HG03139 (cell line): Measurements from ENCODE around the gene FERMT1.
"Not testable (repeated sequence)": the region's sequence is repeated elsewhere in the genome, so short reads cannot be mapped to it uniquely, and the experiment has no call there.

Experiments used
- ATAC-seq: cut with Tn5 transposase; IDR thresholded peaks from one replicate; pipeline ENCODE4 v1.9.1; 2021; ENCODE audit not compliant: unreplicated experiment

The FERMT1 gene

DNA sequence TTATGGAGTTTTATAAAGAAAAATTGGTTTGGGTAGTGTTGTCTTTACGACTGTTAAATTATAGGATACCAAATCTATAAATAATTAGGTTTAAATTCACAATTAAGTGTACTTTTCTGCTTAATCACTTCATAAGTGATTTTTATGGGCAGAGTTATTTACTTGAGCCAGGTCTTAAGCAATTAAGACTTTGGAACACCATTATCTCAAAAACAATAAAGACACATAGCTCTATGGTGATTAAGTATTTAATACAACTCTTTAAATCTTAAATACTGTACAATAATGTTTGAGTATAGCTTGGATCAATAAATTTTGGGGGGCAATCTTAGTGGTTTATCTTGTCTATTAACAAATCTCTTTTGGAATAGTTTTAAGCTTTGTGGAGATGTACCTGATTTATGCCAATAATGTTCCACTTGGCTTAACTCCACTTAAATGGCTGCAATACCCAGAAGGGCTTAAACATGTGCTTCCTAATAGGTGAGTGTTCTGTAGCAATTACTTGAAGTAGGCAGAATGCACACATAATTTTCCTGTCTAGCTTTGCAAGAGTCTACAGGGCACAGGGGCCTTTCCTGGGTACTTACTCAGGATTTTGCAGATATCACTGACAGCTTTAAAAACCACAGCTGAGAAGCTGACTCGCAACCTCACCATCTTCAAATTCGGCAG lies 7.5 kb downstream of the FERMT1 start:
- ATAC-seq, result no peak

DNA sequence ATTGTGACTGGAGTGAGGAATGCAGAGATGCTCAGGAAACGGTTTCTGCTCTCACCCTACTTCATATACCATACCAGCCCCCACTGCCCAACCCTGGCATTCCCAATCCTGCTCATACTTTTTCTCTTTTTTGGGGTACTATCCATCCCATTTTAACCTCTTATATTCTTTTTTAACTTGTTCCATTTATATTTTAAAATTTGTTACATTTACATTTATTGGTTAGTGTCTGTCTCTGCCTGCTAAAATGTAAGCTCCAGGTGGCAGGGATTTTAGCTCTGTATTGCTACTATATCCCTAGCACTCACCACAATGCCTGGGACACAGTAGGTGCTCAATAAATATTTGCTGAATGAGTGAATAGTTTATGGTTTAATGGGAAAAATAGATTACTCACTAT lies 8.1 kb downstream of the FERMT1 start:
- ATAC-seq, result no peak

GRCh38 chr20:6113951-6114350 lies 8.9 kb downstream of the FERMT1 start:
- no peak for ATAC-seq

DNA sequence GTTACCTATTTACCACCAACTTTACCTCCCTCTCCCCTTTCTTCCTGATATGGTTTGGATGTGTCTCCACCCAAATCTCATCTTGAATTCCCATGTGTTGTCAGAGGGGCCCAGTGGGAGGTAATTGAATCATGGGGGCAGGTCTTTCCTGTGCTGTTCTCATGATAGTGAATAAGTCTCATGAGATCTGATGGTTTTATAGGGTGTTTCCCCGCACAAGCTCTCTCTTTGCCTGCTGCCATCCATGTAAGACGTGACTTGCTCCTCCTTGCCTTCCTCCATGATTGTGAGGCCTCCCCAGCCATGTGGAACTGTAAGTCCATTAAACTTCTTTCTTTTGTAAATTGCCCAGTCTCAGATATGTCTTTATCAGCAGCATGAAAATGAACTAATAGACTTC lies 9.9 kb downstream of the FERMT1 start:
- not testable (repeated sequence) for ATAC-seq

- ATAC-seq, result no peak
Measured at GRCh38 chr20:6108330-6108729, 14.5 kb downstream of the FERMT1 start.

GRCh38 chr20:6104493-6105188 lies 18.2 kb downstream of the FERMT1 start:
- no peak for ATAC-seq

GRCh38 chr20:6103301-6103700 lies 19.5 kb downstream of the FERMT1 start:
- no peak for ATAC-seq

DNA sequence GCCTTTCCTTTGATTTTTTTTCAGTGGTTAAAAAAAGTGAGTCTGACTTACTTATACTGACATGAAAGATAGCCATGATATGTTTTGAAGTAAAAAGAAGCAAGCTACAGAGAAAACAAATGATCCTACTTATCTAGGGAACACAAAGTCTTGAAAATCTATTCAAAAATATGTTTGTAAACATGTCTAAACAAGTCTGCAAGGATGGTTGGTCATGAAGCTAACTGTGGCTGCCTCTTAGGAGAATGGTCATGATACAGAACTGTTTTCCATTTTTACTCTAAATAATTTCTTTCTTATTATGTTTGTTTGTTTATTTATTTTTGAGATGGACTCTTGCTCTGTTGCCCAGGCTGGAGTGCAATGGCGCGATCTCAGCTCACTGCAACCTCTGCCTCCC lies 21.5 kb downstream of the FERMT1 start:
- no peak for ATAC-seq

- ATAC-seq, result no peak
Measured at GRCh38 chr20:6100246-6100645, 22.6 kb downstream of the FERMT1 start.

DNA sequence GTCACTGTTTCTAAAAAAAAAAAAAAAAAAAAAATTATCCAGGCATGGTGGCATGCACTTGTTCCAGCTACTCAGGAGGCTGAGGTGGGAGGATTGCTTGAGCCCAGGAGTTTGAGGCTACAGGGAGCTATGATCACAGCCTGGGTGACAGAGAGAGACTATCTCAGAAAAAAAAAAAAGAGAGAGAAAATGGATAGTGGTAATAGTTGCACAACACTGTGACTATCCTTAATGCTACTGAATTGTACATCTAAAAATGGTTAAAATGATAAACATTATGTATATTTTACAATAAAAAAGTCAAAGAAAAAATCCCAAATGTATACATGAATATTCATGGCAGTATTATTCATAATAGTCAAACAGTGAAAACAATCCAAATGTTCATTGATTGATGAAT lies 23.0 kb downstream of the FERMT1 start:
- no peak for ATAC-seq

DNA sequence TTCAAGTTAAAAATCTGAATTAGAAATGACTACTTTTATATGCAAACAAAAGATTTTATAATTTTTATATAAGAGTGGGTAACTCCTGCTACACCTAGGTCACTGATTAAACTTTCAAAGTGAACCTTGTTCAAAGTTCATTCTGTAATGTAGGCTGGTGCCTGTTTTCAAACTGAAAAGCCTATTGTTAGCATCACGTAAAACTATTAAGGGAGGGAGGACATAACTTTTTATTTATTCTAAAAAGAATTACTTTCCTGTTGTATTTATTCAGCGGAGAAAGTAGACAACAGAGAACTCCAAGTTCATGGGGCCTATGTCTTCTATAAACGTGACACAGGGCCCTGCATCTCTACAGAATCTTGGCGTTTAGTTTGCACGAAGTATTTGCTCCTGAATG lies 27.4 kb downstream of the FERMT1 start:
- no peak for ATAC-seq

DNA sequence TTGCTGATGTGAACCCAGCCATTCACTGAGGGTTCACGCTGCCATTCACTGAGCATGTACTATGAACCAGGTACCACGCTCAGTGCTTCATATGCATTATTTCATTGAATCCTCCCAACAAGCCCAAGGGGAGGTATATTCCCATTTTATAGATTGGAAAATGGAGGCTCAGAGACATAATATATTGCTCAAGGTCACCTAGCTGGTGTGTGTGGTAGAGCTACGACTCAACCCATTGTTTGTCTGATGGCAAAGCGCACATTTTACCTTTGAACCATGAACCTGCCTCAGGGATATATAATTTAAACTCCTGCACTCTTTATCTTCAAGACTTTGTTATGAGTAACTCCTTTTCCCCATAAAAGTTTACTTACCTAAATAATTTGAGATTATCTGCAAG lies 28.3 kb downstream of the FERMT1 start:
- no peak for ATAC-seq

- no peak for ATAC-seq
Measured at GRCh38 chr20:6094063-6094462, 28.8 kb downstream of the FERMT1 start.

DNA sequence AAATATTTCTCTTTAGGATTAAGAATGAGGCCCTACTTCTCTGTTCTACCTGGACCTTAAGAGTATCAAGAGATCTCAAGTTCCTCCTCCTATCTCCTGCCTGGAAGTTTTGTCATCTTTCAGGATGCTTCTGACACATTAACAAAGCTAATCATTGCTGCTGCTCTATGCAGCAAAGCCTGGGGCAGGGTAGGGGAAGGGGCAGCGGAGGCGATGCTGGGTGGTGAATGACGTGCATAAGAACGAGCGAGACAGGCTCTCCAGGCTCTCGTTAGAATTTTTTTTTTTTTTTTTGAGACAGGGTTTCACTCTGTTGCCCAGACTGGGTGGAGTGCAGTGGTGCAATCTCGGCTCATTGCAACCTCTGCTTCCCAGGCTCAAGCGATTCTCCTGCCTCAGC lies 31.2 kb downstream of the FERMT1 start:
- no peak for ATAC-seq

GRCh38 chr20:6086868-6087267 lies 36.0 kb downstream of the FERMT1 start:
- no peak for ATAC-seq

DNA sequence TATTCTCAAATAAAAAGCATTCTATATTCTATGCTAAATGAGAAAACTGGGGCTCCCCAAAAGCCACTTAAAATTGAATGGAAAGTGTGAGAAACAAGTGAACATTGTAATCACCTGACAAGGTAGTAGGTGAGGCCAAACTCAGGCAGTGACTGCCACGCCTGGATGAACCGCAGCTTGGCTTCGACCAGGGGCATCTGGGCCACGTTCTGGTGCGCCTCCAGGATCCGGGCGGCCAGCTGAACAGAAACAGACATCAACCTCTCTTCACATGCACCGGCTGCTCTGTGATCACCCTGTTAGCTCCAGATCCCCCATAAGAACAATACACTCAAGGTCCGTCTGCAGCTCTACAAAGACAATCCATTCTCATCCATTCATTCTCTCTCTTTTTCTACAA lies 38.9 kb downstream of the FERMT1 start:
- no peak for ATAC-seq

GRCh38 chr20:6081236-6081635 lies 41.6 kb downstream of the FERMT1 start:
- ATAC-seq, result no peak

DNA sequence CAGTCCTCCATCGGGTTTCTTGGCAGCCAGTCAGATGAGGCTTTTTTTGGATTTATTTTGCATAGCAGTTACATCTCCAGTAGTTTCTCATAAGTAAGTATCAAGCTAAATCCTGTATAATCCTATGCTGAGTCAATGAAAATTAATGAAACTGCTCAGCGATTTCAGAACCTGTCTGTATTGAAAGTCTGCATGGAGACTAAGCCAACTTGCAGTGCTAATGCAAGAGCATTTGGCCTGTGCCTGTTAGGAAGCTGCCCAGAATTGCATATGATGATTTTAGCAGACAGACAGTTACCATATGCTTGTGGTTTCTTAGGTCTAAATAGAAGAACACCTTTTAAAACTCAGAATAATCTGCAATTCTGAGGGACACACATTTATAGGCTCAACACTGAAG lies 43.8 kb downstream of the FERMT1 start:
- ATAC-seq, result no peak

- no peak for ATAC-seq
Measured at GRCh38 chr20:6075428-6076219, 47.2 kb downstream of the FERMT1 start.

DNA sequence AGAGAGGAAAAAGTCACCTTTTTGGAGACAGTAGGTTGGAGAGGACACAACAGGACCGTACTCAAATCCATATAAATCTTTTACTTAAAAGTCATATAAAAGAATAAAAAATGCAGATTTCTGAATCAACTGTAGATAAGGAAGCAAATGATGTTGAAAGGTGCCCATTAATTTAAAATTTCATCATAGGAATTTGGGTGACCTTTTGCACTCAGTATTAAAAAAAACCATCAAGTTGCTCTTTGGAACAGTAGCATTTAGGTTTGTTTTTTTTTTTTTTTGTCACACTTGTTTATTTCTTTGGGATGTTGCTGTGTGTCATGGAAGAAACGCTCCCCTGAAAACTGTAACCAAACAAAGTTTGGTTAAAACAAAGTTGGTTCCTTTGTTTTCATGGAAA lies 48.0 kb downstream of the FERMT1 start:
- ATAC-seq, result no peak

GRCh38 chr20:6074145-6074561 lies 48.7 kb downstream of the FERMT1 start:
- no peak for ATAC-seq
